RWPE2 (cell line): ENCODE data around the gene CEP85L.

ENCODE experiments used
- ATAC-seq: fragments of 200-7000 bp; cut with Tn5 transposase; 3 replicates; pipeline ENCODE4 v1.9.1; 2021; ENCODE audit warnings: low read depth
- DNase-seq: peaks from one replicate; pipeline ENCODE4 v3.0.0-alpha.2; 2020; ENCODE audit warnings: low spot score
- H3K27ac ChIP-seq: fragments of 450-650 bp; 2 replicates; pipeline ENCODE4 v1.5.1; 2017; ENCODE audit warnings: mild to moderate bottlenecking; ENCODE audit not compliant: poor library complexity, severe bottlenecking
- H3K27me3 ChIP-seq: fragments of 250-450 bp; sonication (Bioruptor Pico); 2 replicates; pipeline ENCODE4 v1.5.1; 2021; ENCODE audit warnings: mild to moderate bottlenecking, moderate library complexity; ENCODE audit not compliant: insufficient read depth, poor library complexity, severe bottlenecking
- H3K36me3 ChIP-seq: fragments of 250-450 bp; sonication (Bioruptor Pico); 2 replicates; pipeline ENCODE4 v1.5.1; 2020; ENCODE audit warnings: low read depth, mild to moderate bottlenecking, moderate library complexity
- H3K4me1 ChIP-seq: fragments of 250-450 bp; sonication (Bioruptor Pico); 2 replicates; pipeline ENCODE4 v1.5.1; 2021; ENCODE audit warnings: mild to moderate bottlenecking, moderate library complexity; ENCODE audit not compliant: insufficient read depth, poor library complexity, severe bottlenecking
- H3K4me3 ChIP-seq: fragments of 250-450 bp; sonication (Bioruptor Pico); 2 replicates; pipeline ENCODE4 v1.5.1; 2021; ENCODE audit warnings: mild to moderate bottlenecking, moderate library complexity; ENCODE audit not compliant: severe bottlenecking
- H3K9me3 ChIP-seq: fragments of 250-450 bp; sonication (Bioruptor Pico); 2 replicates; pipeline ENCODE4 v1.5.1; 2021; ENCODE audit warnings: mild to moderate bottlenecking, moderate library complexity; ENCODE audit not compliant: severe bottlenecking
- TF ChIP-seq, protein P1 (sequence below): fragments of 450-650 bp; IDR thresholded peaks from one replicate; pipeline ENCODE4 v1.5.1; 2017; ENCODE audit warnings: mild to moderate bottlenecking, moderate library complexity; ENCODE audit not compliant: poor library complexity, severe bottlenecking

CEP85L gene

DNA sequence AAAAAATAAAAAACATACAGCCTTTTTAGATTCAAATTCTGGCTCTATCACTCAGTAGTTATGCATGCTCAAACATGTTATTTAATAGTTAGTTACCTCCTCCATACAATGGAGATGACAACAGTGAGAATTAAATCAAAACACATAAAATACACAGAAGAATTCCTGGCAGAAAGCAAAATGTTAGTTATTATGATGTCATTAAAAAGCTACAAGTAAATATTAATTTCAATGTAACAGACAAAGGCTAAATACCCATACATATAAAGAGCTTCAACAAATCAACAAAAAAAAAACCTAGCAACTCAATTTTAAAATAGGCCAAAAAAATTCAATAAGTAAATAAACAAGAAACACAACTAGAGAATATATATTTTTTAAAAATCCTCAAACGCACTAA is 81.9 kb downstream of the CEP85L start:
- H3K27me3 ChIP-seq, result no peaks in the 10 kb centered on the region
- H3K4me3 ChIP-seq, result no peak overlapping the region
- DNase-seq (no peak), ATAC-seq (no peak)
- H3K9me3 ChIP-seq, result no peaks in the 10 kb centered on the region
- H3K36me3 ChIP-seq, result peaks cover 7% of the 10 kb centered on the region; the same call in 1 of the 2 replicates
- no peak overlapping the region for H3K27ac ChIP-seq
- TF ChIP-seq, protein P1, sequence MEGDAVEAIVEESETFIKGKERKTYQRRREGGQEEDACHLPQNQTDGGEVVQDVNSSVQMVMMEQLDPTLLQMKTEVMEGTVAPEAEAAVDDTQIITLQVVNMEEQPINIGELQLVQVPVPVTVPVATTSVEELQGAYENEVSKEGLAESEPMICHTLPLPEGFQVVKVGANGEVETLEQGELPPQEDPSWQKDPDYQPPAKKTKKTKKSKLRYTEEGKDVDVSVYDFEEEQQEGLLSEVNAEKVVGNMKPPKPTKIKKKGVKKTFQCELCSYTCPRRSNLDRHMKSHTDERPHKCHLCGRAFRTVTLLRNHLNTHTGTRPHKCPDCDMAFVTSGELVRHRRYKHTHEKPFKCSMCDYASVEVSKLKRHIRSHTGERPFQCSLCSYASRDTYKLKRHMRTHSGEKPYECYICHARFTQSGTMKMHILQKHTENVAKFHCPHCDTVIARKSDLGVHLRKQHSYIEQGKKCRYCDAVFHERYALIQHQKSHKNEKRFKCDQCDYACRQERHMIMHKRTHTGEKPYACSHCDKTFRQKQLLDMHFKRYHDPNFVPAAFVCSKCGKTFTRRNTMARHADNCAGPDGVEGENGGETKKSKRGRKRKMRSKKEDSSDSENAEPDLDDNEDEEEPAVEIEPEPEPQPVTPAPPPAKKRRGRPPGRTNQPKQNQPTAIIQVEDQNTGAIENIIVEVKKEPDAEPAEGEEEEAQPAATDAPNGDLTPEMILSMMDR, result no peak
- H3K4me1 ChIP-seq, result no peaks in the 10 kb centered on the region

DNA sequence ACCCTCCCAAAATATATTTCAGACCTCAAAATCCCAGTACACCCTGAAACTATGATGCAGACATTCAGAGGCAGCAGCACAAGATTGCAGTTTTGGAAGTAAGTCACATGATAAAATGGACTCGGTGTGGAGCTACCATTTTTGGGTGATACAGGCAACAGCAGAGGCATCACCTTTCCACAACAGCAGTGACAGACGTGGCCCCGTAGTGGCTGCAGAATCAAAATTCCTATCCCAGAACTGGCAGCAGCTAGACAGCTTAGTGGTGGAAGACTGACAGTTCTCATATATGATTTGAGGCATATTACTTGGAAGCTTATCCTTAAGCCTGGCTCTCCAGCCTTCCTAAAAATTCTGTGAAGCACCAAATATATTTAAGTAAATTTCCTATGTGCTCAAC is 83.4 kb downstream of the CEP85L start:
- no peaks in the 10 kb centered on the region for H3K9me3 ChIP-seq
- TF ChIP-seq, protein P1, result no peak
- H3K27me3 ChIP-seq, result no peaks in the 10 kb centered on the region
- DNase-seq (no peak), ATAC-seq (no peak)
- H3K4me3 ChIP-seq, result no peak overlapping the region
- no peaks in the 10 kb centered on the region for H3K4me1 ChIP-seq
- H3K27ac ChIP-seq, result no peak overlapping the region
- peaks cover 10% of the 10 kb centered on the region; the same call in 1 of the 2 replicates for H3K36me3 ChIP-seq

DNA sequence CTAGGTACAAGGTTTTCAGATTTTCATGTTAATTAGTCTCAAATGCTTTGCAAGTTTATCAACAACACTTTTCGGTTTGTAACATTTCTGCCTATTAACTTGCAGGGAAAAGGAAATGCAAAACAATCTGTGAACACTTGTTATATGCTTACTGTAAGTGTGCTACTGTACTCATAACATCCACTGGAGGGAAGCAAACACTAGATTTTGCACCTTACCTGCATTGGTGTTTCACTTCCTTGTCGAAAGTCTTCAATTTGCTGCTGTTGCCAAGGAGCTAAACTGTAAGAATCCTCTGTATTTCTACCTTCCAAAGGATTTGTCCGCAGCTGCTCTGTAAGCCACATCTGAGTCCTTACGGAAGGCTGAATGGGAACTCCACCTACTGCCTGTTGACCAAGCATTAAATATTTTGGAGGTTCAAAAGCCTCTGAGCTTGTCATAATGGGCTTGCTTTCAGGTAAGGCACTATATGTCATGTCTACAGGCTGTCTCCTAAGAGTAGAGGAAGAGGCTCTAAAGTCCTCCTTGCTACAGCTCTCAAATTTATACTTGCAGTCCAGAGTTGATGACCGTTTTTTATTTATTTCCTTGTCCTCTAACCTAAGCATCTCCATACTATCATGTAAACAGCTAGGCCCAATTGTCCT is 86.0 kb downstream of the CEP85L start:
- H3K4me3 ChIP-seq, result no peak overlapping the region
- no peak for DNase-seq

DNA sequence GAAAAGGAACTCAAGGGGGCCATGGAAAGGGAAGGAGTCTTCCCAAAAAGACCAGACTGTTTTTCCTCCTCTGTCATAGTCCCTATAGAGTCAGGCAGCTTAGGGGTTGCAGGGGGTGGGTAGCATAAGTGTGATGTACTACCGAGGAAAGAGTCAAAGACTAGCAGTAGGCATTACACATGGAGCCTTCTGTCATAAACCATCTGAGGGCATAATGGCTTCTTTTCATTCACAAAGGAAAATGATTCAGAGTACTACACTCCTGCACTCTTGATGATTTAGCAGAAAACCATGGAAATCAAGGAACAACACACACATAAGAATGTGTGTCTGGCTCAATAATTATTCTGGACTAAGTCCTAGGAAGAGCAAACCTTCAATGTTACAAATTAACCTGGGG is 88.4 kb downstream of the CEP85L start:
- DNase-seq (no peak), ATAC-seq (no peak; the same call in 2 of the 3 replicates)
- H3K9me3 ChIP-seq, result no peaks in the 10 kb centered on the region
- H3K36me3 ChIP-seq, result peaks cover 10% of the 10 kb centered on the region; the same call in 1 of the 2 replicates
- H3K27ac ChIP-seq, result no peak overlapping the region
- H3K4me1 ChIP-seq, result no peaks in the 10 kb centered on the region
- H3K27me3 ChIP-seq, result no peaks in the 10 kb centered on the region
- H3K4me3 ChIP-seq, result no peak overlapping the region
- TF ChIP-seq, protein P1, result no peak

More for the DNA sequence above, 86.0 kb downstream of the CEP85L start:
- Histone ChIP-seq H3K27me3 (no peaks in the 10 kb centered on the region), H3K9me3 (no peaks in the 10 kb centered on the region), H3K4me1 (no peaks in the 10 kb centered on the region), H3K36me3 (peaks cover 10% of the 10 kb centered on the region; the same call in 1 of the 2 replicates), H3K27ac (no peak overlapping the region)
- TF ChIP-seq, protein P1, result peak; percentile 66
- ATAC-seq, result peak; percentile 80

DNA sequence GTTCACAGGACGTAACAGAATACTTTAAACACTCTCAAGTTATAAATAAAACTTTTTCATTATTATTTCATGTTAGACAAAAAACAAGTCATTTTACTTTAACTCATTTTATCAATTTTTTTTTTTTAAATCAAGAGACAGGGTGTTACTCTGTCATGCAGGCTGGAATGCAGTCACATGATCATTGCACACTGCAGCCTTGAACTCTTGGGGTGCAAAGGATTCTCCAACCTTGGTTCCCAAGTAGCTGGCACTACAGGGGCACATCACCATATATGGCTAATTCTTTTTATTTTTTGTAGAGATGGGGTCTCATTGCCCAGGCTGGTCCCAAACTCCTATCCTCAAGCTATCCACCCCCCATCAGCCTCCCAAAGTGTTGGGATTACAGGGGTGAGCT is 89.1 kb downstream of the CEP85L start:
- H3K4me1 ChIP-seq, result no peaks in the 10 kb centered on the region
- H3K27ac ChIP-seq, result no peak overlapping the region
- no peaks in the 10 kb centered on the region for H3K27me3 ChIP-seq
- H3K9me3 ChIP-seq, result no peaks in the 10 kb centered on the region
- ATAC-seq, result no peak
- TF ChIP-seq, protein P1, result no peak
- no peak overlapping the region for H3K4me3 ChIP-seq
- peaks cover 10% of the 10 kb centered on the region; the same call in 1 of the 2 replicates for H3K36me3 ChIP-seq
- no peak for DNase-seq
